NOMO-1 treated with dmso at 0.1 percent for 144 hours (cell line): ENCODE measurements around the gene HACD4.
"Not testable (repeated sequence)": the region's sequence is repeated elsewhere in the genome, so short reads cannot be mapped to it uniquely, and the experiment has no call there.

ENCODE experiments used
- DNase-seq: peaks from one replicate; lab custom pipeline; 2025; ENCODE audit not compliant: unreplicated experiment; lab: John Stamatoyannopoulos, UW

HACD4 gene

GRCh38 chr9:20973246-20973947 lies 58.0 kb downstream of the HACD4 start:
- DNase-seq, result not testable (repeated sequence)

GRCh38 chr9:20972684-20973083 lies 58.8 kb downstream of the HACD4 start:
- no peak for DNase-seq

GRCh38 chr9:20962536-20963225 lies 68.8 kb downstream of the HACD4 start:
- no peak for DNase-seq

GRCh38 chr9:20950707-20951106 lies 80.7 kb downstream of the HACD4 start:
- DNase-seq, result no peak
